RWPE1 (cell line): Measurements from ENCODE around the gene ZNF469.
"Not testable (repeated sequence)": the region's sequence is repeated elsewhere in the genome, so short reads cannot be mapped to it uniquely, and the experiment has no call there.

Experiments
- CTCF ChIA-PET: fragments of 350-600 bp; sonication (Branson Sonifier 250); formaldehyde crosslinking; extraction: SDS; loops from one replicate; lab custom pipeline; 2021; lab: Yijun Ruan, JAX
- POLR2A ChIA-PET: fragments of 400-600 bp; formaldehyde crosslinking; extraction: SDS; loops from one replicate; lab custom pipeline; 2020; ENCODE audit warnings: antibody characterized with exemption; ENCODE audit not compliant: low non-redundant PET; lab: Yijun Ruan, JAX
- DNase-seq: peaks from one replicate; pipeline ENCODE4 v3.0.0; 2012; ENCODE audit warnings: low spot score
- H3K27ac ChIP-seq: fragments of 450-650 bp; 2 replicates; pipeline ENCODE4 v1.5.1; 2017
- TF ChIP-seq, protein P1 (sequence below): fragments of 450-650 bp; conservative IDR thresholded peaks from 2 replicates; pipeline ENCODE4 v1.5.1; 2017; ENCODE audit warnings: low read depth, mild to moderate bottlenecking

Gene ZNF469

GRCh38 chr16:88407042-88407420 lies 24.3 kb downstream of the ZNF469 start:
- no peak for DNase-seq
- TF ChIP-seq, protein P1, sequence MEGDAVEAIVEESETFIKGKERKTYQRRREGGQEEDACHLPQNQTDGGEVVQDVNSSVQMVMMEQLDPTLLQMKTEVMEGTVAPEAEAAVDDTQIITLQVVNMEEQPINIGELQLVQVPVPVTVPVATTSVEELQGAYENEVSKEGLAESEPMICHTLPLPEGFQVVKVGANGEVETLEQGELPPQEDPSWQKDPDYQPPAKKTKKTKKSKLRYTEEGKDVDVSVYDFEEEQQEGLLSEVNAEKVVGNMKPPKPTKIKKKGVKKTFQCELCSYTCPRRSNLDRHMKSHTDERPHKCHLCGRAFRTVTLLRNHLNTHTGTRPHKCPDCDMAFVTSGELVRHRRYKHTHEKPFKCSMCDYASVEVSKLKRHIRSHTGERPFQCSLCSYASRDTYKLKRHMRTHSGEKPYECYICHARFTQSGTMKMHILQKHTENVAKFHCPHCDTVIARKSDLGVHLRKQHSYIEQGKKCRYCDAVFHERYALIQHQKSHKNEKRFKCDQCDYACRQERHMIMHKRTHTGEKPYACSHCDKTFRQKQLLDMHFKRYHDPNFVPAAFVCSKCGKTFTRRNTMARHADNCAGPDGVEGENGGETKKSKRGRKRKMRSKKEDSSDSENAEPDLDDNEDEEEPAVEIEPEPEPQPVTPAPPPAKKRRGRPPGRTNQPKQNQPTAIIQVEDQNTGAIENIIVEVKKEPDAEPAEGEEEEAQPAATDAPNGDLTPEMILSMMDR = no peak
- CTCF ChIA-PET = no interaction called here
- POLR2A ChIA-PET = no interaction called here
- H3K27ac ChIP-seq = no peak overlapping the region

- POLR2A ChIA-PET = no interaction called here
- CTCF ChIA-PET = interaction anchor here (0.6 kb wide), 1 partner anchor 107 kb away, joined by 3 read pairs; no protein-coding TSS in a partner anchor
- no peak overlapping the region for H3K27ac ChIP-seq
- TF ChIP-seq, protein P1 = no peak
- no peak for DNase-seq
Measured at GRCh38 chr16:88407807-88408206, 25.0 kb downstream of the ZNF469 start.

GRCh38 chr16:88408561-88409142 lies 25.9 kb downstream of the ZNF469 start:
- ChIA-PET POLR2A (no interaction called here), CTCF (interaction anchor here (0.6 kb wide), 1 partner anchor 11 kb away, joined by 4 read pairs; no protein-coding TSS in a partner anchor)
- no peak for DNase-seq
- H3K27ac ChIP-seq = no peak overlapping the region
- TF ChIP-seq, protein P1 = no peak

DNA sequence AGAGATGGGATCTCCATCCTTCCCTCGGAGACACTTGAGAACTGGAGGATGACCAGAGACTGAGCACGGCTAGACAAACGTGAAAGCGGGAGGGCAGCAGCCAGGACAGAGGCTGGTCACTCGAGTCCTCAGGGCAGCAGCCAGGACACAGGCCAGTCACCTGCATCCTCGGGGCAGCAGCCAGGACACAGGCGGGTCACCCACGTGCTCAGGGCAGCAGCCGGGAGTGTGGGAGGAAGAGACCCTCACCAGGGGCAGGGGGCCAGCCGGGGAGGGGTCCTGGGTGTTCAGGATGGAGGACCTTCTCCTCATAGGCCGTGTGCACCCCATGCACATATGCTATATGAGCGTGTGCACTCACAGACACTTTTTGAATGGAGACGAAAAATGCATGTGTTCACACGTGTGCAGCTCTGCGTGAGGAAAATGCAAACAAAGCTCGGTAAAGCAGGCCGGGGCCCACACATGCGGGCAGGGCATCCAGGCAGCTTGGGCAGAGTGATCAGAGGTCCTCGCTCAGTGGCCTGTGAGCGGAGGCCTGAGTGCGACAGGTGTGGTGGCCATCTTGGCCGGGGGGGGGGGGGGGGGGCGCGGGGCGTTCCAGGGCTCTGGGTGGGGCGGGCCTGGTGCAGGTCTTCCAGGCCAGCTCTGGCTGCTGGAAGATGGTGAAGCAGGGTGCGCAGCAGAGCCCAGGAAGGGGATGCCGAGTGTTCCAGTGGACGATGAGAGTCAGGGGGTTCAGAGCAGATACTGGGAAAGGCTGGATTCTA lies 26.7 kb downstream of the ZNF469 start:
- DNase-seq = no peak
- CTCF ChIA-PET = no interaction called here
- no peak overlapping the region for H3K27ac ChIP-seq
- TF ChIP-seq, protein P1 = no peak
- POLR2A ChIA-PET = no interaction called here

DNA sequence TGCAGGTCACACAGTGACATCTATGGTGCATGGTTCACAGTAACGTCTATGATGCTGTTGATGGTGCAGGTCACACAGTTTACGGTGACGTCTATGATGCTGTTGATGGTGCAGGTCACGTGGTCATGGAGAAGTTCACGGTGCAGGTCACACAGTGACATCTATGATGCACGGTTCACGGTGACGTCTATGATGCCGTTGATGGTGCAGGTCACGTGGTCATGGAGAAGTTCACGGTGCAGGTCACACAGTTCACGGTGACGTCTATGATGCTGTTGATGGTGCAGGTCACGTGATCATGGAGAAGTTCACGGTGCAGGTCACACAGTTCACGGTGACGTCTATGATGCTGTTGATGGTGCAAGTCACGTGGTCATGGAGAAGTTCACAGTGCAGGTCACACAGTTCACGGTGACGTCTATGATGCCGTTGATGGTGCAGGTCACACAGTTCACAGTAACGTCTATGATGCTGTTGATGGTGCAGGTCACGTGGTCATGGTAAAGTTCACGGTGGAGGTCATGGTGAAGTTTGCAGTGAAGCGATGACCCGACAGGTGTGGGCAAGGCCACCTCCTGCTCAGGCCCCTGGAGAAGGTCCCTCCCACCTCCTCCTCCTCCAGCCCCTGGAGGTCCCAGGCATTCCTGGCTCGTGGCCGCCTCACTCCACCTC lies 27.7 kb downstream of the ZNF469 start:
- H3K27ac ChIP-seq, DNase-seq, POLR2A ChIA-PET, CTCF ChIA-PET: not testable (repeated sequence)

- H3K27ac ChIP-seq = no peak overlapping the region
- ChIA-PET POLR2A (no interaction called here), CTCF (no interaction called here)
- TF ChIP-seq, protein P1 = no peak
- no peak for DNase-seq
Measured at GRCh38 chr16:88411951-88412576, 29.3 kb downstream of the ZNF469 start.
